Prostate gland (tissue), 2 donors: Measurements from ENCODE around the gene DNM3.

Source experiments
- POLR2A ChIP-seq: fragments of 450-650 bp; IDR thresholded peaks from one replicate; pipeline ENCODE4 v1.6.1; 2016; ENCODE audit warnings: antibody characterized with exemption, mild to moderate bottlenecking
- TF ChIP-seq, protein P1 (sequence below), 4 experiments: fragments of 200-600 bp in 2 of 4; fragments of 450-650 bp in 2 of 4; sonication (generic) in 2 of 4; IDR thresholded peaks; 1 replicate in 3 of 4; 2 replicates in 1 of 4; pipeline ENCODE4 v1.5.1; 2016 to 2019; ENCODE audit warnings: antibody characterized with exemption in 4 of 4, mild to moderate bottlenecking in 2 of 4, moderate library complexity in 2 of 4

DNA sequence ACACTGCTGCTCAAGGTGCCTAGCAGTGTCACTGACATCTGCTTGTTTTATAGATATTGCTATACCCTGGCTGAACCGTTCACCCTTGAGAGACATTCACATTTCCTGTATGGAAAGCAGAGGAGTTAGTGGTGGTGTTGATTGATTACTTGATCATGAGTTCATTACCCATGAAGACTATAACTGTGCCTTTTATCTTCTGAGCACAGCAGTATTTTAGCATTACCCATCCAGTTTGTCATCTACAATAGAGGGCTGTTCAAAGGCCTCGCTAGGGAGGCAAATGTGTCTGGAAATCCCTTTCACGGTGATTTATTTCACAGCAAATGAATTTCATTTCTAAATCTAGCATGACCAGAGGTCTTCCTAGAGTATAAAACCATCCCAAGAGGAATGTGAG, 160.0 kb downstream of the DNM3 start:
- TF ChIP-seq, protein P1, sequence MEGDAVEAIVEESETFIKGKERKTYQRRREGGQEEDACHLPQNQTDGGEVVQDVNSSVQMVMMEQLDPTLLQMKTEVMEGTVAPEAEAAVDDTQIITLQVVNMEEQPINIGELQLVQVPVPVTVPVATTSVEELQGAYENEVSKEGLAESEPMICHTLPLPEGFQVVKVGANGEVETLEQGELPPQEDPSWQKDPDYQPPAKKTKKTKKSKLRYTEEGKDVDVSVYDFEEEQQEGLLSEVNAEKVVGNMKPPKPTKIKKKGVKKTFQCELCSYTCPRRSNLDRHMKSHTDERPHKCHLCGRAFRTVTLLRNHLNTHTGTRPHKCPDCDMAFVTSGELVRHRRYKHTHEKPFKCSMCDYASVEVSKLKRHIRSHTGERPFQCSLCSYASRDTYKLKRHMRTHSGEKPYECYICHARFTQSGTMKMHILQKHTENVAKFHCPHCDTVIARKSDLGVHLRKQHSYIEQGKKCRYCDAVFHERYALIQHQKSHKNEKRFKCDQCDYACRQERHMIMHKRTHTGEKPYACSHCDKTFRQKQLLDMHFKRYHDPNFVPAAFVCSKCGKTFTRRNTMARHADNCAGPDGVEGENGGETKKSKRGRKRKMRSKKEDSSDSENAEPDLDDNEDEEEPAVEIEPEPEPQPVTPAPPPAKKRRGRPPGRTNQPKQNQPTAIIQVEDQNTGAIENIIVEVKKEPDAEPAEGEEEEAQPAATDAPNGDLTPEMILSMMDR (IDR thresholded peaks at IDR 0.05), result no peak
- TF ChIP-seq POLR2A, result no peak
